Heart right ventricle (tissue), 16 donors: ENCODE results near the gene ELMO3. TPM values are rescaled to one million over a fixed set of nuclear protein-coding genes. Genes with fewer than 3 reads are reported as not detected.
A peak's percentile ranks its signal among the peaks of the same experiment; 100 is the strongest.

Source experiments
- ATAC-seq, 8 donors: fragments of 200-7000 bp; cut with Tn5 transposase; one replicate each; pipeline ENCODE4 v1.9.1; 2020; ENCODE audit warnings: mild to moderate bottlenecking in 8 of 8, moderate library complexity in 8 of 8, moderate number of reproducible peaks in 1 of 8
- DNase-seq, 2 donors: peaks; one replicate each; pipeline ENCODE4 v3.0.0-alpha.2; 2020
- H3K27ac ChIP-seq, 10 donors: fragments of 200-600 bp; sonication (generic) in 2 of 10; one replicate each; pipeline versions ENCODE4 v1.5.0 to v1.8.0; 2020 to 2022; ENCODE audit warnings: mild to moderate bottlenecking in 3 of 10
- H3K27me3 ChIP-seq, 7 donors: fragments of 200-600 bp; one replicate each; pipeline ENCODE4 v1.8.0; 2021 to 2022; ENCODE audit warnings: mild to moderate bottlenecking in 2 of 7
- H3K36me3 ChIP-seq, 9 donors: fragments of 200-600 bp; sonication (generic) in 1 of 9; one replicate each; pipeline versions ENCODE4 v1.5.0 to v1.8.0; 2020 to 2022; ENCODE audit warnings: mild to moderate bottlenecking in 2 of 9
- H3K4me1 ChIP-seq, 9 donors: fragments of 200-600 bp; sonication (generic) in 1 of 9; one replicate each; pipeline versions ENCODE4 v1.5.0 to v1.8.0; 2020 to 2022; ENCODE audit warnings: mild to moderate bottlenecking in 4 of 9
- H3K4me3 ChIP-seq, 10 donors: fragments of 200-600 bp; sonication (generic) in 2 of 10; one replicate each; pipeline versions ENCODE4 v1.5.0 to v1.8.0; 2020 to 2022; ENCODE audit warnings: mild to moderate bottlenecking in 7 of 10, moderate library complexity in 2 of 10
- H3K9me3 ChIP-seq, 11 donors: fragments of 200-600 bp in 10 of 11; sonication (generic) in 2 of 11; one replicate each; pipeline versions ENCODE4 v1.5.0 to v1.8.0; 2013 to 2022; ENCODE audit warnings: mild to moderate bottlenecking in 2 of 11, control low read depth in 1 of 11, moderate library complexity in 1 of 11
- CTCF ChIP-seq, 9 donors: fragments of 200-600 bp; sonication (generic) in 2 of 9; IDR thresholded peaks; one replicate each; pipeline versions ENCODE4 v1.5.0 to v1.8.0; 2021 to 2022; ENCODE audit warnings: antibody characterized with exemption in 9 of 9, mild to moderate bottlenecking in 5 of 9, moderate library complexity in 1 of 9
- WGBS, 2 donors: extraction: QIAGEN DNeasy Blood & Tissue Kit; methylation state at CpG; one replicate each; pipeline ENCODE4 v1.1.7; 2013; ENCODE audit warnings: inconsistent platforms in 1 of 2; 5-methylcytosine and 5-hydroxymethylcytosine counted together
- intact Hi-C, 10 donors: fragments of 100-400 bp; cut with DNase I; formaldehyde crosslinking; loops; one replicate each; pipeline versions ENCODE4 v1.11.1 to v1.14.2; 2022
- polyA plus RNA-seq, 2 donors: library from polyadenylated mRNA; stranded (reverse); fragments of 200-250 nt; gene quantifications; one replicate each; pipeline ENCODE4 v1.2.3, GENCODE V29; 2013
- total RNA-seq, 10 donors: library from RNA; stranded (reverse); fragmentation: NEBNext Ultra II Directional in 3 of 10; extraction: Animal tissue kit (Norgen Biotek cat#: 25700) in 3 of 10; gene quantifications; one replicate each; pipeline versions ENCODE4 v1.2.1 to v1.2.4, GENCODE V29; 2021 to 2023
- donor health status: Arrhythmogenic right ventricular cardiomyopathy.
- donor health status: ischemic (EF 13 %, LVEDD 7.1; RV severe dilation, severe dysfunction).
- donor health status: healthy with polysubstance abuse.
- donor health status: DM: no; HTN: yes; CAD: no.
- donor health status: DM: no; HTN: no; CAD: no.
- donor health status: ischemic (EF 25% LVEDD 6.9; RV normal size, moderate dysfunction).
- donor health status: ischemic (EF 25% LVEDD 5.7; RV mildly dilated, moderate dysfunction).
- donor health status: healthy.
- donor health status: DM: yes; HTN: yes; CAD: no.
- donor health status: Ischemic cardiomyopathy.
- donor health status: ischemic (EF 35%, LVEDD 5.7; RV mildly dilated, moderate dysfunction).
- donor health status: nonischemic (EF 11% LVEDD 7.7; RV severe dilation, severe dysfunction).
- donor health status: DM: yes; HTN: yes; CAD: no.
- donor health status: PGD.
- donor health status: ischemic (EF 29% LVEDD 5.4; RV normal size, mild dysfunction).
- donor health status: nonischemic (EF 23%, LVEDD 6.1; RV moderate dilation, normal function).

Gene ELMO3
- total and polyA plus RNA-seq, 12 donors, result 0.19 to 1.9 (median 0.46) TPM

GRCh38 chr16:67177743-67178699 lies 20.9 kb upstream of the ELMO3 start:
- 6% methylated on average over 66 to 73 of the region's 73 CpGs for WGBS, 2 donors
- peak in 3 of 9 donors; percentile 8 to 23 (median 17) for TF ChIP-seq CTCF (IDR thresholded peaks at IDR 0.05)
- Histone ChIP-seq H3K4me3 (peak overlapping the region in 9 of 10 donors; percentile 19 to 63 (median 52)), H3K27me3 (peaks cover 0 to 18% (median 0%) of the 10 kb centered on the region in 7 donors), H3K36me3 (peaks cover 0 to 20% (median 0%) of the 10 kb centered on the region in 9 donors), H3K4me1 (peaks cover 5 to 61% (median 43%) of the 10 kb centered on the region in 9 donors), H3K9me3 (no peaks in the 10 kb centered on the region), H3K27ac (peak overlapping the region in 8 of 10 donors; percentile 15 to 64 (median 56))
- peak; percentile 10 to 43 (median 29) for ATAC-seq
- intact Hi-C loops, result no loop called here
- peak in 1 of 2 donors; percentile 71 for DNase-seq

GRCh38 chr16:67179421-67180080 lies 19.4 kb upstream of the ELMO3 start:
- H3K27me3 ChIP-seq, result peaks cover 0 to 8% (median 0%) of the 10 kb centered on the region in 7 donors
- no peak overlapping the region for H3K27ac ChIP-seq
- no peak overlapping the region for H3K4me3 ChIP-seq
- TF ChIP-seq CTCF (IDR thresholded peaks at IDR 0.05), result peak in 1 of 9 donors; percentile 4
- 91 to 95% methylated on average over 13 of the region's 13 CpGs for WGBS, 2 donors
- peaks cover 4 to 54% (median 40%) of the 10 kb centered on the region in 9 donors for H3K4me1 ChIP-seq
- no peak for DNase-seq
- H3K36me3 ChIP-seq, result peaks cover 0 to 20% (median 0%) of the 10 kb centered on the region in 9 donors
- no peak for ATAC-seq
- H3K9me3 ChIP-seq, result no peaks in the 10 kb centered on the region
- intact Hi-C loops, result loop anchor here in 7 of 10 donors (5.0 to 10.0 kb wide), 3 partner anchors 68 to 225 kb away; partner anchors contain the start of genes FHOD1 (in 1 of the 7) and SLC9A5 (in 1 of the 7)

- Histone ChIP-seq H3K4me3 (no peak overlapping the region), H3K27me3 (peaks cover 0 to 5% (median 0%) of the 10 kb centered on the region in 7 donors), H3K36me3 (peaks cover 0 to 16% (median 0%) of the 10 kb centered on the region in 9 donors), H3K27ac (no peak overlapping the region), H3K4me1 (peaks cover 10 to 54% (median 40%) of the 10 kb centered on the region in 9 donors), H3K9me3 (no peaks in the 10 kb centered on the region)
- ATAC-seq, result no peak
- DNase-seq, result no peak
- WGBS, 2 donors, result 95% methylated on average over 16 of the region's 16 CpGs
- TF ChIP-seq CTCF (IDR thresholded peaks at IDR 0.05), result no peak
- intact Hi-C loops, result loop anchor here in 7 of 10 donors (5.0 to 10.0 kb wide), 3 partner anchors 67 to 225 kb away; partner anchors contain the start of genes FHOD1 (in 1 of the 7) and SLC9A5 (in 1 of the 7)
These were observed 18.8 kb upstream of the ELMO3 start for GRCh38 chr16:67180166-67180565.

GRCh38 chr16:67181346-67181745 lies 17.6 kb upstream of the ELMO3 start:
- no peak for ATAC-seq
- Histone ChIP-seq H3K27me3 (peaks cover 0 to 3% (median 0%) of the 10 kb centered on the region in 7 donors), H3K36me3 (peaks cover 0 to 8% (median 0%) of the 10 kb centered on the region in 9 donors), H3K4me3 (no peak overlapping the region), H3K9me3 (no peaks in the 10 kb centered on the region), H3K27ac (peak overlapping the region in 3 of 10 donors; percentile 3 to 71 (median 23)), H3K4me1 (peaks cover 12 to 63% (median 45%) of the 10 kb centered on the region in 9 donors)
- no peak for TF ChIP-seq CTCF (IDR thresholded peaks at IDR 0.05)
- intact Hi-C loops, result loop anchor here in 7 of 10 donors (5.0 to 10.0 kb wide), 3 partner anchors 66 to 227 kb away; partner anchors contain the start of genes FHOD1 (in 1 of the 7) and SLC9A5 (in 1 of the 7)
- no peak for DNase-seq
- 42 to 46% methylated on average over 2 of the region's 2 CpGs for WGBS, 2 donors
